ENCODE measurements around the gene RBM22. TPM values are rescaled to one million over a fixed set of nuclear protein-coding genes. Genes with fewer than 3 reads are reported as not detected.

RBM22 gene
- polyA plus RNA-seq, 1 of the 3 experiments (the other 2 are of a cell fraction) = 30.7 TPM

- H3K4me2 ChIP-seq = no peak overlapping the region
- no peaks in the 10 kb centered on the region for H3K4me1 ChIP-seq (ENCODE audit: control insufficient read depth in 1 of 2, insufficient read depth in 2 of 2, low read depth in 1 of 2, low read length in 1 of 2)
- H4K20me1 ChIP-seq (ENCODE audit: insufficient read depth) = 0 out of 2 replicates have a peak, but pooled peaks cover 8% of the 10 kb centered on the region
- no peak for DNase-seq
- peaks cover 3 to 64% of the 10 kb centered on the region in 2 experiments for H3K36me3 ChIP-seq (replicated peaks in 1 of 2; ENCODE audit: control insufficient read depth in 1 of 2, insufficient read depth in 2 of 2, low read length in 1 of 2)
- ChIA-PET CTCF (interaction anchor here (0.9 kb wide), 1 partner anchor 108 kb away, joined by 3 read pairs; no protein-coding TSS in a partner anchor), POLR2A (interaction anchor here (0.6 kb wide), 1 partner anchor 94 kb away, joined by 4 read pairs; no protein-coding TSS in a partner anchor)
- 96% methylated on average over 7 of the region's 7 CpGs for WGBS (ENCODE audit: low lambda C conversion rate)
- H3K9ac ChIP-seq = no peak overlapping the region
- H2AFZ ChIP-seq (ENCODE audit: low read depth) = no peak overlapping the region
- no peaks in the 10 kb centered on the region for H3F3A ChIP-seq (replicated peaks; ENCODE audit: insufficient read depth)
- H3K9me2 ChIP-seq = no peaks in the 10 kb centered on the region
- peaks cover 97% of the 10 kb centered on the region for H3K79me2 ChIP-seq (ENCODE audit: insufficient read depth)
- no peaks in the 10 kb centered on the region for H3K27me3 ChIP-seq (ENCODE audit: insufficient read depth)
- H3K4me3 ChIP-seq (ENCODE audit: low read depth in 2 of 2, low read length in 1 of 2) = no peak overlapping the region
- peaks cover 7% of the 10 kb centered on the region; the same call in 1 of the 2 replicates for H3K9me3 ChIP-seq
- TF ChIP-seq TCF12 (IDR thresholded peaks at IDR 0.05) (no peak), MAX (IDR thresholded peaks at IDR 0.05; ENCODE audit: low read depth) (no peak), EP300 (IDR thresholded peaks at IDR 0.05; ENCODE audit: borderline replicate concordance in 1 of 2, low read depth in 1 of 2, low read length in 1 of 2) (no peak), ZBTB33 (IDR thresholded peaks at IDR 0.05; ENCODE audit: borderline replicate concordance, low read depth) (no peak), RCOR1 (IDR thresholded peaks at IDR 0.05; ENCODE audit: low read length) (no peak), NFIC (IDR thresholded peaks at IDR 0.05; ENCODE audit: borderline replicate concordance) (no peak), RFX5 (IDR thresholded peaks at IDR 0.05; ENCODE audit: low read length) (no peak), CTCF (IDR thresholded peaks at IDR 0.05) (no peak), RXRA (IDR thresholded peaks at IDR 0.05; ENCODE audit: borderline replicate concordance, low read depth) (no peak), USF2 (IDR thresholded peaks at IDR 0.05; ENCODE audit: borderline replicate concordance, low read depth, low read length) (no peak), MEF2A (IDR thresholded peaks at IDR 0.05; ENCODE audit: borderline replicate concordance, low read depth) (no peak)
- H3K27ac ChIP-seq (ENCODE audit: low read depth in 2 of 2, low read length in 1 of 2) = no peak overlapping the region
Measured at GRCh38 chr5:150738862-150739261, 38.0 kb upstream of the RBM22 start.

All from SK-N-SH (cell line).